Measurements from ENCODE around the gene GNG13. TPM values are rescaled to one million over a fixed set of nuclear protein-coding genes. Genes with fewer than 3 reads are reported as not detected.
A peak's percentile ranks its signal among the peaks of the same experiment; 100 is the strongest.

The GNG13 gene
- total RNA-seq, 1 experiment from 2014 or later, result not detected

- WGBS (ENCODE audit: extremely low coverage, insufficient read length, low lambda C conversion rate), result no CpG with 5 or more reads among the region's 33 CpGs
- no peak overlapping the region for H2BK12ac ChIP-seq (ENCODE audit: insufficient read length, low read depth, low read length)
- H3K4me1 ChIP-seq (ENCODE audit: insufficient read depth, low read length), result no peaks in the 10 kb centered on the region
- no peak for DNase-seq
- H3K4ac ChIP-seq (ENCODE audit: low read depth, low read length), result no peak overlapping the region
- H3K4me2 ChIP-seq (ENCODE audit: insufficient read depth, insufficient read length, low read length), result peak overlapping the region; percentile 47
- no peak overlapping the region for H2AFZ ChIP-seq (ENCODE audit: low read length)
- H2BK20ac ChIP-seq (ENCODE audit: low read depth, low read length, poor library complexity, severe bottlenecking), result no peak overlapping the region
- no peaks in the 10 kb centered on the region for H3K27me3 Mint-ChIP-seq (ENCODE audit: low read depth)
- no peaks in the 10 kb centered on the region for H3K9me3 ChIP-seq (ENCODE audit: control insufficient read depth, low read depth, low read length)
- H2BK120ac ChIP-seq (ENCODE audit: low read depth, low read length, poor library complexity, severe bottlenecking), result no peak overlapping the region
- no peak overlapping the region for H3T11ph ChIP-seq (ENCODE audit: low read length)
- peaks cover 8 to 34% (median 25%) of the 10 kb centered on the region in 3 experiments; a peak in 6 of 7 replicates for H3K36me3 Mint-ChIP-seq (ENCODE audit: insufficient read depth in 1 of 3, low read depth in 3 of 3)
- peak overlapping the region; percentile 50 for H3K9ac ChIP-seq (ENCODE audit: extremely low read depth, insufficient read length, low read length)
- no peak overlapping the region for H3K56ac ChIP-seq (ENCODE audit: insufficient read length, low read depth, low read length)
- H3K4me3 Mint-ChIP-seq, result peak overlapping the region; percentile 71 to 78
- H3K9me3 Mint-ChIP-seq, result no peaks in the 10 kb centered on the region
- H4K20me1 ChIP-seq (ENCODE audit: control insufficient read depth, insufficient read depth, insufficient read length), result no peaks in the 10 kb centered on the region
- peaks cover 2% of the 10 kb centered on the region for H3K79me1 ChIP-seq (ENCODE audit: insufficient read depth, low read depth, low read length, poor library complexity, severe bottlenecking)
- H4K91ac ChIP-seq (ENCODE audit: insufficient read length, low read depth, low read length), result no peak overlapping the region
- no peaks in the 10 kb centered on the region for H3K27me3 ChIP-seq (ENCODE audit: insufficient read depth, low read length)
- no peak overlapping the region for H3K27ac ChIP-seq (ENCODE audit: insufficient read length, low read depth, low read length)
- peaks cover 11% of the 10 kb centered on the region for H3K23me2 ChIP-seq (ENCODE audit: insufficient read length, low read depth, low read length, poor library complexity, severe bottlenecking)
- no peak overlapping the region for H4K8ac ChIP-seq (replicated peaks; ENCODE audit: insufficient read length, low read depth, low read length)
- H2AK5ac ChIP-seq (ENCODE audit: insufficient read length, low read length), result no peak overlapping the region
- H4K5ac ChIP-seq (ENCODE audit: insufficient read length, low read depth, low read length), result no peak overlapping the region
- no peak for TF ChIP-seq CTCF (conservative IDR thresholded peaks at IDR 0.05)
- no peak overlapping the region for H3K23ac ChIP-seq (ENCODE audit: insufficient read length, low read depth, low read length)
- peaks cover 0 to 2% of the 10 kb centered on the region in 2 experiments; a peak in 1 of 4 replicates for H3K4me1 Mint-ChIP-seq
- H3K18ac ChIP-seq (ENCODE audit: insufficient read length, low read depth, low read length), result no peak overlapping the region
- H2BK15ac ChIP-seq (ENCODE audit: low read depth, low read length), result no peak overlapping the region
- H3K27ac Mint-ChIP-seq, result no peak overlapping the region
- H2BK5ac ChIP-seq (ENCODE audit: insufficient read length, low read length), result no peak overlapping the region
- H3K79me2 ChIP-seq (ENCODE audit: insufficient read depth, low read length), result no peaks in the 10 kb centered on the region; the same call in 1 of the 2 replicates
- H3K14ac ChIP-seq (ENCODE audit: insufficient read depth, low read length), result no peak overlapping the region
Observed at GRCh38 chr16:789191-789850, 11.2 kb downstream of the GNG13 start.
